GM18499 (cell line): ENCODE data around the gene PLEKHG5.

ENCODE experiments used
- ATAC-seq: cut with Tn5 transposase; IDR thresholded peaks from one replicate; pipeline ENCODE4 v1.9.1; 2021; ENCODE audit warnings: moderate number of reproducible peaks; ENCODE audit not compliant: insufficient read depth, unreplicated experiment

PLEKHG5 gene

GRCh38 chr1:6510493-6510892 is 19.0 kb upstream of the PLEKHG5 start:
- no peak for ATAC-seq

- no peak for ATAC-seq
These were observed 18.4 kb upstream of the PLEKHG5 start for GRCh38 chr1:6509919-6510291.

GRCh38 chr1:6509220-6509918 is 17.9 kb upstream of the PLEKHG5 start:
- no peak for ATAC-seq

- no peak for ATAC-seq
These were observed 17.3 kb upstream of the PLEKHG5 start for GRCh38 chr1:6508816-6509189.

- ATAC-seq, result no peak
These were observed 16.8 kb upstream of the PLEKHG5 start for GRCh38 chr1:6508154-6508815.

- ATAC-seq, result no peak
These were observed 16.0 kb upstream of the PLEKHG5 start for GRCh38 chr1:6507461-6507911.

GRCh38 chr1:6507037-6507428 is 15.6 kb upstream of the PLEKHG5 start:
- no peak for ATAC-seq

GRCh38 chr1:6506210-6507036 is 15.0 kb upstream of the PLEKHG5 start:
- ATAC-seq, result no peak

GRCh38 chr1:6505367-6506209 is 14.1 kb upstream of the PLEKHG5 start:
- no peak for ATAC-seq

GRCh38 chr1:6504887-6505286 is 13.4 kb upstream of the PLEKHG5 start:
- no peak for ATAC-seq

- no peak for ATAC-seq
These were observed 12.6 kb upstream of the PLEKHG5 start for GRCh38 chr1:6503884-6504602.

- ATAC-seq, result no peak
These were observed 10.8 kb upstream of the PLEKHG5 start for GRCh38 chr1:6502000-6502891.

GRCh38 chr1:6501279-6501813 is 9.9 kb upstream of the PLEKHG5 start:
- ATAC-seq, result no peak

- ATAC-seq, result no peak
These were observed 9.2 kb upstream of the PLEKHG5 start for GRCh38 chr1:6500544-6501278.

- no peak for ATAC-seq
These were observed 7.8 kb upstream of the PLEKHG5 start for GRCh38 chr1:6499296-6499695.

GRCh38 chr1:6498576-6499111 is 7.2 kb upstream of the PLEKHG5 start:
- no peak for ATAC-seq

GRCh38 chr1:6497867-6498575 is 6.6 kb upstream of the PLEKHG5 start:
- no peak for ATAC-seq
